Mammary epithelial cell (primary cell): ENCODE measurements around the gene EMP1.

Experiments
- EZH2 ChIP-seq: IDR thresholded peaks from 2 replicates; pipeline ENCODE4 v1.6.1; 2012; ENCODE audit warnings: low read length, inconsistent platforms, borderline replicate concordance
- TF ChIP-seq, protein P1 (sequence below), 2 donors: IDR thresholded peaks in 1 of 2; conservative IDR thresholded peaks in 1 of 2; 2 replicates each; pipeline ENCODE4 v1.5.1; 2011 to 2012; ENCODE audit warnings: inconsistent platforms in 2 of 2, low read length in 2 of 2, mild to moderate bottlenecking in 2 of 2, control low read depth in 1 of 2, low read depth in 1 of 2; ENCODE audit not compliant: insufficient read depth in 1 of 2; ENCODE audit errors: extremely low read depth in 1 of 2

DNA sequence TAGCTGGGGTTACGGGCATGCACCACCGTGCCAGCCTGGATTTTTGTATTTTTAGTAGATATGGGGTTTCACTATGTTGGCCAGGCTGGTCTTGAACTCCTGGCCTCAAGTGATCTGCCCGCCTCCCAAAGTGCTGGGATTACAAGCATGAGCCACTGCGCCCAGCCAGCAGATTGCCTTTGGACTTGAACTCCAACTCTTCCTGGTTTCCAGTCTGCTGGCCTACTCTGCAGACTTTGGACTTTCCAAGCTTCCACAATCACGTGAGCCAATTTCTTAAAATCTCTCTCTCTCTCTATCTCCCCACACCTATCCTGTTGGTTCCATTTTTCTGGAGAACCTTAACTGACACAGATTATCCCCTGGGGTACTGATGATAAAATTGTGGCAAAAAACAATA, 55.0 kb downstream of the EMP1 start:
- TF ChIP-seq, protein P1, sequence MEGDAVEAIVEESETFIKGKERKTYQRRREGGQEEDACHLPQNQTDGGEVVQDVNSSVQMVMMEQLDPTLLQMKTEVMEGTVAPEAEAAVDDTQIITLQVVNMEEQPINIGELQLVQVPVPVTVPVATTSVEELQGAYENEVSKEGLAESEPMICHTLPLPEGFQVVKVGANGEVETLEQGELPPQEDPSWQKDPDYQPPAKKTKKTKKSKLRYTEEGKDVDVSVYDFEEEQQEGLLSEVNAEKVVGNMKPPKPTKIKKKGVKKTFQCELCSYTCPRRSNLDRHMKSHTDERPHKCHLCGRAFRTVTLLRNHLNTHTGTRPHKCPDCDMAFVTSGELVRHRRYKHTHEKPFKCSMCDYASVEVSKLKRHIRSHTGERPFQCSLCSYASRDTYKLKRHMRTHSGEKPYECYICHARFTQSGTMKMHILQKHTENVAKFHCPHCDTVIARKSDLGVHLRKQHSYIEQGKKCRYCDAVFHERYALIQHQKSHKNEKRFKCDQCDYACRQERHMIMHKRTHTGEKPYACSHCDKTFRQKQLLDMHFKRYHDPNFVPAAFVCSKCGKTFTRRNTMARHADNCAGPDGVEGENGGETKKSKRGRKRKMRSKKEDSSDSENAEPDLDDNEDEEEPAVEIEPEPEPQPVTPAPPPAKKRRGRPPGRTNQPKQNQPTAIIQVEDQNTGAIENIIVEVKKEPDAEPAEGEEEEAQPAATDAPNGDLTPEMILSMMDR (conservative IDR thresholded peaks at IDR 0.05 in 1 of 2, IDR thresholded peaks at IDR 0.05 in 1 of 2; ENCODE audit: extremely low read depth in 1 of 2, insufficient read depth in 1 of 2, low read depth in 1 of 2, low read length in 2 of 2), result no peak
- no peak for TF ChIP-seq EZH2
